Smooth muscle cell of the coronary artery (primary cell): ENCODE data around the gene CUL4B. TPM values are rescaled to one million over a fixed set of nuclear protein-coding genes. Genes with fewer than 3 reads are reported as not detected.

Experiments used
- total RNA-seq: library from RNA; depleted of rRNA; stranded (reverse); fragments of >200 nt; gene quantifications from 2 replicates; pipeline ENCODE4 v1.2.3, GENCODE V29; 2014; ENCODE audit warnings: low replicate concordance

Gene CUL4B
- total RNA-seq = 10.1 and 22.5 TPM in 2 replicates

DNA sequence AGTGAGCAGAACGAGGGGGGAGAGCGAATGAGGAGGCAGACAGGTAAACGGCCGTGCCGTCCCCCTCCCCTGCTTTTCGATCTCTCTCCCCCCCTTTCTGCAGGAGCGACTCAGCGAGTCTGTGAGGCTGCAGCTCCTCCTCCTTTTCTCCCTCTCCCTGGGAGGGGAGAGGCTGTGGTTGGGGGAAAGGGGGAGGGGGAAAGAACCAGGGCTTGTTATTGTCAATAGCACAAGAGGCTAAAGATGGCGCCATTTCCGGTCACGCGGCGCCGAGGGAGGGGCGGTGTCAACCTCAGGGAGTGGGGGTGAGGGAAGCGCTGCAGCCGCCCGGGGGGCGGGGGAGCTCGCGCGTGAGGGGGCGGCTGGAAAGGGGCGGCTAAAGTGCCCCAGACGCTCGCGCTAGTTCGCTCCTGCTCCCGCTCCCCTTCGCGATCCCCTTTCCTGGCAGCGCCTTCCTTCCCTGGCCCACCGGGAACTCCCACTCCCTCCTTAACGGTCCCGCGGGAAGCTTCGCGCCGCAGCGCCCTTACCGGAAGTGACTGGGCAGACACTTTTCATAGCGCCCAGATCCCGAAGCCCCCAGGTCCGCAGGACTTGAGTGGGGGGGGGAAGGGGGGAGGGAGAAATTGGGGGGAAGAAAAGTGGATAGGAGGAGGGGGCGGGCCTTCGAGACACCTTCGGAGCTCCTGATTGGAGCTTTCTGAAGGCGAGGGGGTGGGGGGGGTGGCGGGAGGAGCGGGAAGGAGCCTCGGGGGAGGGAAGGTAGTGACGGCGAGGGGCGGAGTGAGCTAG, at the start of gene CUL4B:
CUL4B (minus strand) TSS at position 121 of the 792 bp plus-strand sequence. CDS start 324 bp downstream, outside the sequence.

DNA sequence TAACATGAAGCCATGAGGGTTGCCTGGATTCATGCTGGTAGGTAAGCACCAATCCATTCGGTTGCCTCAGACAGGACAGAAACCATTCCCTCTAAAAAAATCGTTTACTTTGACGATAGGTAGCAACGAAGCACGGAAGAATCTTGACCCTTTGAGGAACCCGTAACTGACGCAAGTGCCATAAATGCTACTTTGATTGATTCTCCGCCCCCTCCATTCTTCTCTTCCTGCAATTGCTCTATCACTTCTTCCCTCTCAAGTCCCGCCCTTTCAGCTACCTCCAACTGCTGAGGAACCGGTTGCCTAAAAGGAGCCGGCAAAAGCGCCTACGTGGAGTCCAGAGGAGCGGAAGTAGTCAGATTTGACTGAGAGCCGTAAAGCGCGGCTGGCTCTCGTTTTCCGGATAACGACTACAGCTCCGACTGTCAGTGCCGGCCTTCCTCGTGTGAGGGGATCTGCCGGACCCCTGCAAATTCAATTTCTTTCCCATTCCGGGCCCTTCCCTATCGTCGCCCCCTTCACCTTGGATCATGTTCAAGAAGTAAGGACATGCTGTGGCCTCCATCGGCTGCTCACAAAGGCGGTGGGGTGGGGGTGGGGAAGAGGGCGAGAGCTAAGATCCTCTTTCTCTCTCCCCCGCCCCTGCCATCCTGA, 43.1 kb upstream of the CUL4B start, which contains the start of gene MCTS1:
MCTS1 (plus strand) TSS at position 395 of the 654 bp plus-strand sequence; CDS start at position 531, 136 bp downstream.

Other genes starting within 250 kb of the CUL4B start
- not detected in 2 replicates for gene TMEM255A, start 249.5 kb downstream of the CUL4B start, total RNA-seq
- gene ATP1B4, start 198.9 kb downstream of the CUL4B start, total RNA-seq = not detected in 2 replicates
- 125 and 194 TPM in 2 replicates for gene LAMP2, start 91.7 kb downstream of the CUL4B start, total RNA-seq
- 17.7 and 35.0 TPM in 2 replicates for gene MCTS1, start 43.1 kb upstream of the CUL4B start, total RNA-seq
- 22.5 and 22.7 TPM in 2 replicates for gene C1GALT1C1, start 69.1 kb upstream of the CUL4B start, total RNA-seq